ENCODE results near the gene RCN1. TPM values are rescaled to one million over a fixed set of nuclear protein-coding genes. Genes with fewer than 3 reads are reported as not detected.

The RCN1 gene
- total and polyA plus RNA-seq, 2 of the 8 experiments (the other 6 are each of a cell fraction or from before 2014, with no cell fraction given): 45.1 to 123 TPM

- CTCF ChIA-PET (ENCODE audit: partially characterized antibody): interaction anchor here (0.6 to 1.8 kb wide), 3 partner anchors 11 to 224 kb away, joined by 4 to 9 read pairs (median 5); no protein-coding TSS in a partner anchor
Measured at GRCh38 chr11:32149748-32150147, 58.9 kb downstream of the RCN1 start.

More at GRCh38 chr11:32149748-32150147, 58.9 kb downstream of the RCN1 start:
- Histone ChIP-seq H3K4me3 (ENCODE audit: extremely low read depth in 1 of 4, insufficient read depth in 2 of 4, low read depth in 3 of 4, low read length in 4 of 4) (no peak overlapping the region), H4K5ac (ENCODE audit: insufficient read length, low read depth, low read length) (no peak overlapping the region), H2AK5ac (ENCODE audit: low read depth, low read length) (no peak overlapping the region), H2BK20ac (ENCODE audit: low read length) (no peak overlapping the region), H3K23ac (ENCODE audit: insufficient read length) (no peak overlapping the region), H3K18ac (ENCODE audit: extremely low read depth, low read length) (no peak overlapping the region), H3K4ac (replicated peaks; ENCODE audit: insufficient read length, low read depth, low read length) (no peak overlapping the region), H2AFZ (ENCODE audit: low read length) (no peak overlapping the region), H3K56ac (replicated peaks; ENCODE audit: insufficient read length, low read depth, low read length) (no peak overlapping the region), H3K9me3 (ENCODE audit: insufficient read depth in 2 of 2, low read depth in 1 of 2, low read length in 1 of 2) (peaks cover 0 to 7% of the 10 kb centered on the region in 2 experiments; a peak in 2 of 4 replicates), H3K79me1 (ENCODE audit: low read depth, low read length) (no peaks in the 10 kb centered on the region), H3K4me2 (ENCODE audit: insufficient read depth in 1 of 2, low read depth in 2 of 2, low read length in 2 of 2) (no peak overlapping the region), H3K27me3 (replicated peaks in 1 of 4; ENCODE audit: control insufficient read depth in 3 of 4, extremely low read depth in 1 of 4, insufficient read depth in 3 of 4, low read length in 3 of 4) (no peaks in the 10 kb centered on the region), H2BK12ac (ENCODE audit: low read depth, low read length) (no peak overlapping the region), H2BK120ac (replicated peaks; ENCODE audit: low read depth, low read length) (no peak overlapping the region), H2BK15ac (ENCODE audit: low read length) (no peak overlapping the region), H3K4me1 (replicated peaks in 1 of 4; ENCODE audit: control insufficient read depth in 3 of 4, insufficient read depth in 4 of 4, low read length in 3 of 4) (no peaks in the 10 kb centered on the region), H2BK5ac (ENCODE audit: low read depth, low read length) (no peak overlapping the region), H4K20me1 (replicated peaks in 1 of 2; ENCODE audit: control insufficient read depth in 1 of 2, insufficient read depth in 2 of 2, low read length in 2 of 2) (no peaks in the 10 kb centered on the region), H3K36me3 (ENCODE audit: control insufficient read depth in 2 of 4, insufficient read depth in 4 of 4, low read length in 3 of 4) (no peaks in the 10 kb centered on the region), H3K23me2 (ENCODE audit: low read depth, low read length) (no peaks in the 10 kb centered on the region), H4K8ac (ENCODE audit: extremely low read depth, insufficient read depth, low read length) (no peak overlapping the region), H3K14ac (ENCODE audit: insufficient read length) (no peak overlapping the region), H4K91ac (replicated peaks; ENCODE audit: insufficient read length, low read length) (no peak overlapping the region), H3K79me2 (ENCODE audit: control insufficient read depth in 1 of 2, insufficient read depth in 2 of 2, low read length in 2 of 2) (no peaks in the 10 kb centered on the region), H3K27ac (ENCODE audit: low read depth, low read length) (no peak overlapping the region), H3K9ac (replicated peaks in 1 of 4; ENCODE audit: extremely low read depth in 1 of 4, low read depth in 3 of 4, low read length in 3 of 4) (no peak overlapping the region)
- WGBS, 2 experiments (ENCODE audit: extremely low coverage in 1 of 2, insufficient coverage in 1 of 2, insufficient read length in 1 of 2, insufficient replicate concordance in 2 of 2, low coverage in 1 of 2, low lambda C conversion rate in 2 of 2, missing lambda C conversion rate in 1 of 2): 92% methylated on average over 7 of the region's 7 CpGs; no CpG with 5 or more reads in 1 of the 2 experiments
- DNase-seq (ENCODE audit: low read depth in 1 of 2, low spot score in 2 of 2): no peak
- TF ChIP-seq NANOG (IDR thresholded peaks at IDR 0.05; ENCODE audit: insufficient read depth, low read depth, low read length, poor library complexity, severe bottlenecking) (no peak), EGR1 (IDR thresholded peaks at IDR 0.05; ENCODE audit: borderline replicate concordance, low read depth, low read length) (no peak), GABPA (IDR thresholded peaks at IDR 0.05; ENCODE audit: borderline replicate concordance, insufficient read depth, low read length) (no peak), SUZ12 (IDR thresholded peaks at IDR 0.05; ENCODE audit: low read length) (no peak), CBX8 (IDR thresholded peaks at IDR 0.05; ENCODE audit: borderline replicate concordance, low read depth, low read length) (no peak), BRCA1 (IDR thresholded peaks at IDR 0.05; ENCODE audit: low read depth, low read length) (no peak), EP300 (IDR thresholded peaks at IDR 0.05; ENCODE audit: borderline replicate concordance in 1 of 2, low read depth in 2 of 2, low read length in 2 of 2) (no peak), CBX5 (IDR thresholded peaks at IDR 0.05; ENCODE audit: low read depth, low read length) (no peak), MAFK (IDR thresholded peaks at IDR 0.05; ENCODE audit: low read depth, low read length) (no peak), HDAC6 (IDR thresholded peaks at IDR 0.05; ENCODE audit: low read depth, low read length) (no peak), SIN3A (conservative IDR thresholded peaks at IDR 0.05 in 1 of 2, IDR thresholded peaks at IDR 0.05 in 1 of 2; ENCODE audit: low read depth in 1 of 2, low read length in 2 of 2) (no peak)
- no peak for FAIRE-seq
- POLR2A ChIA-PET (ENCODE audit: partially characterized antibody): no interaction called here

Data from H1 (cell line).